ENCODE results near the gene CEBPE. TPM values are rescaled to one million over a fixed set of nuclear protein-coding genes. Genes with fewer than 3 reads are reported as not detected.
A peak's percentile ranks its signal among the peaks of the same experiment; 100 is the strongest.
"Not testable (repeated sequence)": the region's sequence is repeated elsewhere in the genome, so short reads cannot be mapped to it uniquely, and the experiment has no call there.

The CEBPE gene
- polyA plus RNA-seq, 1 donor = not detected

- peak; percentile 89 for DNase-seq
Observed at GRCh38 chr14:23120541-23121251, 1.6 kb upstream of the CEBPE start.

GRCh38 chr14:23119363-23120327, 590 bp upstream of the CEBPE start:
- no peak for DNase-seq

GRCh38 chr14:23117371-23118020, 1.6 kb downstream of the CEBPE start:
- DNase-seq = no peak

- no peak for DNase-seq
Observed at GRCh38 chr14:23115918-23116317, 3.1 kb downstream of the CEBPE start.

- DNase-seq = no peak
Observed at GRCh38 chr14:23115039-23115731, 3.9 kb downstream of the CEBPE start.

- DNase-seq = no peak
Observed at GRCh38 chr14:23114669-23115038, 4.4 kb downstream of the CEBPE start.

- no peak for DNase-seq
Observed at GRCh38 chr14:23114120-23114458, 5.0 kb downstream of the CEBPE start.

- peak; percentile 34 for DNase-seq
Observed at GRCh38 chr14:23113431-23114119, 5.5 kb downstream of the CEBPE start.

- no peak for DNase-seq
Observed at GRCh38 chr14:23112359-23113178, 6.5 kb downstream of the CEBPE start.

- DNase-seq = no peak
Observed at GRCh38 chr14:23110579-23111365, 8.3 kb downstream of the CEBPE start.

- DNase-seq = no peak
Observed at GRCh38 chr14:23109769-23110168, 9.3 kb downstream of the CEBPE start.

GRCh38 chr14:23108169-23108568, 10.9 kb downstream of the CEBPE start:
- not testable (repeated sequence) for DNase-seq

- DNase-seq = not testable (repeated sequence)
Observed at GRCh38 chr14:23107620-23108019, 11.4 kb downstream of the CEBPE start.

GRCh38 chr14:23106747-23107045, 12.4 kb downstream of the CEBPE start:
- no peak for DNase-seq

GRCh38 chr14:23105348-23105824, 13.7 kb downstream of the CEBPE start:
- no peak for DNase-seq

- no peak for DNase-seq
Observed at GRCh38 chr14:23104591-23105347, 14.3 kb downstream of the CEBPE start, which contains the start of gene CIROP. TSS of gene CIROP (minus strand) at chr14:23104989. CDS start at chr14:23104920, 69 bp downstream.

GRCh38 chr14:23104070-23104590, 14.9 kb downstream of the CEBPE start:
- DNase-seq = no peak

- DNase-seq = no peak
Observed at GRCh38 chr14:23103581-23103980, 15.5 kb downstream of the CEBPE start.

GRCh38 chr14:23102801-23103200, 16.3 kb downstream of the CEBPE start:
- no peak for DNase-seq
